Measurements from ENCODE around the gene CCN2.

- no peak for TF ChIP-seq CTCF (conservative IDR thresholded peaks at IDR 0.05 in 1 of 2, IDR thresholded peaks at IDR 0.05 in 1 of 2; ENCODE audit: low read depth in 1 of 2, low read length in 2 of 2)
- TF ChIP-seq EZH2 (IDR thresholded peaks at IDR 0.05; ENCODE audit: low read length, missing control alignments) = no peak
These were observed 40.2 kb downstream of the CCN2 start for GRCh38 chr6:131910956-131911355.

Data from fibroblast of lung (primary cell).